ENCODE measurements around the gene ELAVL4.

Gene ELAVL4

GRCh38 chr1:50108497-50109059 is at the start of gene ELAVL4:
TSS of gene ELAVL4 (plus strand) at chr1:50108920. CDS start at chr1:50109190, 270 bp downstream.
- DNase-seq (ENCODE audit: low spot score), result no peak

GRCh38 chr1:50060279-50060678 is 48.4 kb upstream of the ELAVL4 start:
- DNase-seq (ENCODE audit: low spot score), result no peak

- no peak for DNase-seq (ENCODE audit: low spot score)
These were observed 41.9 kb upstream of the ELAVL4 start for GRCh38 chr1:50066806-50067205.

GRCh38 chr1:50074931-50075330 is 33.8 kb upstream of the ELAVL4 start:
- DNase-seq (ENCODE audit: low spot score), result no peak

- no peak for DNase-seq (ENCODE audit: low spot score)
These were observed 31.4 kb upstream of the ELAVL4 start for GRCh38 chr1:50077273-50077672.

GRCh38 chr1:50080904-50081586 is 27.7 kb upstream of the ELAVL4 start:
- no peak for DNase-seq (ENCODE audit: low spot score)

GRCh38 chr1:50084389-50084788 is 24.3 kb upstream of the ELAVL4 start:
- DNase-seq (ENCODE audit: low spot score), result no peak

- no peak for DNase-seq (ENCODE audit: low spot score)
These were observed 17.7 kb upstream of the ELAVL4 start for GRCh38 chr1:50091068-50091467.

GRCh38 chr1:50095716-50096115 is 13.0 kb upstream of the ELAVL4 start:
- no peak for DNase-seq (ENCODE audit: low spot score)

- no peak for DNase-seq (ENCODE audit: low spot score)
These were observed 11.6 kb upstream of the ELAVL4 start for GRCh38 chr1:50097021-50097679.

GRCh38 chr1:50097791-50098190 is 10.9 kb upstream of the ELAVL4 start:
- DNase-seq (ENCODE audit: low spot score), result no peak

GRCh38 chr1:50098591-50099021 is 10.1 kb upstream of the ELAVL4 start:
- DNase-seq (ENCODE audit: low spot score), result no peak

- DNase-seq (ENCODE audit: low spot score), result no peak
These were observed 9.1 kb upstream of the ELAVL4 start for GRCh38 chr1:50099654-50100053.

- no peak for DNase-seq (ENCODE audit: low spot score)
These were observed 5.1 kb upstream of the ELAVL4 start for GRCh38 chr1:50103615-50104081.

- no peak for DNase-seq (ENCODE audit: low spot score)
These were observed 3.3 kb upstream of the ELAVL4 start for GRCh38 chr1:50105433-50105832.

GRCh38 chr1:50106095-50106761 is 2.5 kb upstream of the ELAVL4 start:
- no peak for DNase-seq (ENCODE audit: low spot score)

- DNase-seq (ENCODE audit: low spot score), result no peak
These were observed 396 bp downstream of the ELAVL4 start for GRCh38 chr1:50109116-50109515.

GRCh38 chr1:50109647-50110075 is 941 bp downstream of the ELAVL4 start:
- no peak for DNase-seq (ENCODE audit: low spot score)

GRCh38 chr1:50110151-50110550 is 1.4 kb downstream of the ELAVL4 start:
- no peak for DNase-seq (ENCODE audit: low spot score)

GRCh38 chr1:50110656-50111055 is 1.9 kb downstream of the ELAVL4 start:
- no peak for DNase-seq (ENCODE audit: low spot score)

- DNase-seq (ENCODE audit: low spot score), result no peak
These were observed 2.8 kb downstream of the ELAVL4 start for GRCh38 chr1:50111503-50111902.

GRCh38 chr1:50112193-50112592 is 3.5 kb downstream of the ELAVL4 start:
- DNase-seq (ENCODE audit: low spot score), result no peak

- no peak for DNase-seq (ENCODE audit: low spot score)
These were observed 14.4 kb downstream of the ELAVL4 start for GRCh38 chr1:50123071-50123470.

Data from CD4-positive, alpha-beta T cell treated with Interleukin-2 at 100 ng/mL for 4 hours (primary cell).